HG03139 (cell line): ENCODE measurements around the gene ANGPTL2.
"Not testable (repeated sequence)": the region's sequence is repeated elsewhere in the genome, so short reads cannot be mapped to it uniquely, and the experiment has no call there.

Experiments
- ATAC-seq: cut with Tn5 transposase; IDR thresholded peaks from one replicate; pipeline ENCODE4 v1.9.1; 2021; ENCODE audit not compliant: unreplicated experiment

The ANGPTL2 gene

DNA sequence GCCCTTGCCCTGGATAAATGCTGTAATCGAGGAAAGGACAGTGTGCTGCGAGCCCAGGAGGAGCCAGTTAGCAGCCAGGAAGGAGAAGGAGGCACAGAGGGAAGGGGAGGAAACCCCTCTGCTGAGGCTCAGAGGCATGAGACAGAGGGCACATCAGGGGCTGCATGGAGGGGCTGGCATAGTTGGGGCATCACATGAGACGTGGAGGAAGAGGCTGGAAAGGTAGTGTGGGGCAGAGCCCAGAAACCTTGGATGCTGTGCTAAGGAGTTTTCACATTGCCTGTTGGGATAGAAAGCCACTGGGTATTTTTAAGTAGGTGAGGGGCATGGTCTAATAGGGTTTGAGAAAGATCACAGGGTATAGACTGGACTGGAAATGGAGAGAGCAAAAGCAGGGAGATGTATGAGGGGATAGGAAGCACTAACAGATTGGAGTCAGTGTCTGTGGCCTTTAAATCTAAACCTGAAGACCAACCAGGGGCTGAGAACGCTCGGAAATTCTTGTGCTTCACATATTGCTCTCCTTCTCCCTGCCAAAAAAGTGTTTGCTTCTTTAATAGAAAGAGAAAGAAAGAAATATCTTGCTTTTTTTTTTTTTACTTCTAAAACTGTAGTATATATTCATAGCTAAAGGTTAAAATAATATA lies 33.0 kb upstream of the ANGPTL2 start:
- no peak for ATAC-seq

DNA sequence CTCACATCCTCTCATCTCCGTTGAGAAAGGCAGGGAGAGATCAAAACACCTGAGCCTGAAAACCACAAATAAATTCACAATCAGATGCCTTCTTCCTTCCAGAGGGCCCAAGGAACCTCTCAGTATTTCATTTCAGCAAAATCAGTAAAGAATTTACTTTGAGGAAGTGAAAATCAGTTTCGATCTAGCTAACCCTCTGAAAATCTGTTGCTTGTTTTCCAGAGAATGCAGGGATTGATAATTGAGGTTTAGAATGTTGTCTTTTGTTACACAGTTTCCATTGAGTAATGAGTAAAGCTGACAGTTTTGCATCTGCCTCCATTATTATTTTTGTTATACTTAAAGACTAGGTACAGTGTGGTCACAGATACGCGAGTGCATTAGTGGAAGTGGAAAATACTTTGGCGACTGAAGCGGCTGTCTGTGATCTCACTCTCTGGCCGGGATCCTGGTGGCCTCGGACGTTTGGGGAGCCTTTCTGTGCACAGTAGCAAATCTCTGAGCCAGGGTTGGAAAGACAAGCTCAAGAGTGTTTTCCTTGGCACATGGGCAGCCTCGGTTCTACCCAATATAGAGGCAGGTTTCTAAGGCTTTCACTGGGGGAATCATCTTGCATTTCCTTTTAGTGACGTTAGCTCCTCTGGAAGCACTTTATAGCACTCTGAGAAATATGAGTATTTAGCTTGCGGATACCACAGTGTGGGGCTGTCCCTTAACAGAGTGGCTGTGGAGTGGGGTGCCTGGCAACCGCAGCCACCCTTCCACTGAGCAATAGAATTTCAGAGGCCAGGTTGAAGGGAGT lies 32.2 kb upstream of the ANGPTL2 start:
- peak; percentile 50 for ATAC-seq

DNA sequence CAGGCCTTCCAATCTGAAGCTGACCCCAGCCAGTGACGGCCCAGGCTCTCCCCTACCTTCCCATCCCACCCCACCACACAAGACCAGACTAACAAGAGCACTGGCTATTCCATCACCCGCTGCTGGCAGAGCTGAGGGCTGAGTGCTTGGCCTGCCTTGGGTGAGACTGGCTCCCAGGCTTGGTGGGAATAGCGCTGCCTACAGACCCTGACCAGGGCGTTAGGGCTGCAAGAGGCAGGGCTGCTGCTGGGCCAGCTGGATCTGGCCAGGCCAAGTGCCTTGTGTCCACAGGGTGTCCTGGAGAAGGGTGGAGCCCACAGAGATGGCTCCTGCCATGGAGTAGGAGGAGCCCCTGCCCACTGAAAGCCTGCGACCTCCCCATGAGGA lies 31.6 kb upstream of the ANGPTL2 start:
- ATAC-seq = peak; percentile 10

DNA sequence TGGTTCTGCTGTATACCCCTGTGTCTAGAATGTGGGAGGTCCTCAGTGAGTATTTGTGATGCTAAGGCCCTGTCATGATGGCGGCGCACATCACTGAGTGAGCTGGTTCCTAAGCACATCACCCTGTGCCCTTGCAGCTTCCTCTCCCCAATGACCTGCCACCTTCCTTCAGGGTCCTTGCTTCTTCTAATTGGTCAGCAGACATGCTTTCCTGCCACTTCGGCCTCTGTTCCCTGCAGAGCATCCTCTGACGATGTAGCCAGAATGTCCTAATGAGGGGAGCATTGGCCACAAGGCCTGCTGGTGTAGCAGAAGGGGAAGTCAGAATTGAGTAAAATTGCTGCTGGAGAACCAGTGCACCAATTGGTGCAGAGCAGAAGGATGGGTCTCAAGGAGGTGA lies 31.1 kb upstream of the ANGPTL2 start:
- no peak for ATAC-seq

DNA sequence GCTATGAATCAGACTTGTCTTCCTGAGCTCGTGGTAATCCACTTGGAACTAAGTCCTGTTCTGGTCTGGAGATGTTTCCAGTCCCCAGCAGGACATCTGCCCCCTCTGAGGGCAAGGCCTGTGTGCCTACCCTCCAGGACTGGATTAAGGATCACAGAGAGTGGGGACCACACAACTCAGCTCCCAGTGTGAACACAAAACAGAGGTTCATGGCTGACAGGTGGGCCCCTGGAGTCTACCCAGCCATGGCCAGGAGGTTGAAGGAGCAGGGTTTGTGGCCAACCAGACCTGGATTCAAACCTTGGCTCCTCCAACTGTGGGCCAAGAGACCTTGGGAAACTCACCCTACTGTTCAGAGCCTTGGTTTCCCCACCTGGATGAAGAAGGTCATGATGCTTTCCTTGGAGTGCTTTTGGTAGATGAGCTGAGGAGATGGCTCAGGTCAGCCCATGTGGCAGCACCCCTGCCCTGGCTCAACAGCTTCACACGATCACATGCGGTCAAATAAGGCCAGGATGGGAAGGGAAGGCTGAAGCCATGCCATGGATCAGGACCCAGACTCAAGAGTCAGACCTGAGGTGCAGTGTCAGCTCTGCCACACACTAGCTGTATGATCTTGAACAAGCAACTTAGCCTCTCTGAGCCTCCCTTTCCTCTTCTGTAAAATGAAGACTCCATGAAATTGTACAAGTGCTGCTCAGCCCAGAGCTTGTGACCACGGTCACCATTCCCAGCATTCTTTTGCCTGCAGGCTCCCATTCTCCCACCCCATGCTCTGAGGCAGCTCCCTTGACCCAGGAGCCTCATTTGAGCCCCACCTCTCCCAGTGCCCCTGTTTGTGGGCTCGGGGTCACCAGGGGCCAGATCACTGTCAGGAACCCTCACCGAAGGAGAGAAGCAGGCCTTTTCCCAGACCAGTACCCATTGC lies 27.3 kb upstream of the ANGPTL2 start:
- no peak for ATAC-seq

DNA sequence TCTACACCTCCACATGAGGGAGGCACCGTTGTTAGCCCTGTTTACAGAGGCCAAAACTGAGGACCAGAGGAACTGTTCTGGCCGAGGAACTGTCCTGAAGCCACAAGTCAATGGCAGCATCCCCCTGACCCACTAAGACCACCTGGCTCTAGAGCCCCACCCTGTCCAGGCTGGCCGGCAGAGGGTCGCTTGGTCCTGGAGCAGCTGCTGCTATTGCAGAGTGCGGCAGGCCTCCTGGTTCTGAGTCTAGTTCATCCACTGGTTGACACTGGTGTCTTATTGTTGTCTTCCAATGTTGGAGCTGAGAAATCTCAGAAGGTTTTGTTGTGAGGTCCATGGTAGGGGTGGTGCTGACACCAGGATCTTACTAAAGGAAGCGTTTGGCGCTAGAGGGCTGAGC lies 26.6 kb upstream of the ANGPTL2 start:
- ATAC-seq = no peak

DNA sequence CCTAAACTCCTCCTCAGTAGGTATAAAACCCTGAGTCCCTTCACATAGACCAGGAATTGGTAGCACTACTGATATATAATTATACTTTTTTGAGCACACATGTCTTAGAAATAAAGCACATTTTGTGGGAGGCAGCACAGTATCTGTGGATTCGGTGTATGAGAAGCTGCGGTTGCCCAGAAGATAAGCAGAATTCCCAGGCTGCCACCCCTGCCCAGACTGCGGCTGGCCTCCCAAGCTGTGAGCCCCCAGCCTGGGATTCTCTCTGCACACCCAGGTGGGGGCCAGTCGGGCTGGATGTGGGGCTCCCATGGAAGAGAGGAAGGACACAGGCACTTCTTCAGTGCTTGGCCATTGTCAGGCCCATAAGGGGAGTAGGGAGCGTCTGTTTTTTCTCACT lies 25.6 kb upstream of the ANGPTL2 start:
- no peak for ATAC-seq

DNA sequence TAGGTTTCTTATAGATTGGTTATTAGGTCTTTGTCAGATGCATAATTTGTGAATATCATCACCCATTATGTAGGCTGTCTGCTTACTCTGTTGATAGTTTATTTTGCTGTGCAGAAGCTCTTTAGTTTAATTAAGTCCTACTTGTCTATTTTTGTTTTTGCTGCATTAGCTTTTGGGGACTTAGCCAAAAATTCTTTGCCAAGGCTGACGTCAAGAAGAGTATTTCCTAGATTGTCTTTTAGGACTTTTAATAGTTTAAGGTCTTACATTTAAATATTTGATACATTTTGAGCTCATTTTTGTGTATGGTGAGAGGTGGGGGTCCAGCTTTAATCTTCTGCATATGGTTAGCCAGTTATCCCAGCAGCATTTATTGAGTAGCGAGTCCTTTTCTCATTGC lies 24.8 kb upstream of the ANGPTL2 start:
- no peak for ATAC-seq

DNA sequence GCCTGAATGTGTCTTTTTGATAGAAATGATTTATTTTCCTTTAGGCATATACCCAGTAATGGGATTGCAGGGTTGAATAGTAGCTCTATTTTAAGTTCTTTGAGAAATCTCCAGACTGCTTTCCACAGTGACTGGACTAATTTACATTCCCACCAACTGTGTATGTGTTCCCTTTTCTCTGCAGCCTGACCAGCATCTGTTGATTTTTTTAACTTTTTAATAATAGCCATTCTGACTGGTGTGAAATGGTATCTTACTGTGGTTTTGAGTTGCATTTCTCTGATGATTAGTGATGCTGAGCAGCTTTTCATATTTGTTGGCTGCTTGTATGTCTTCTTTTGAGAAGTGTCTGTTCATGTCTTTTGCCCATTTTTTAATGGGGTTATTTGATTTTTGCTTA lies 24.4 kb upstream of the ANGPTL2 start:
- not testable (repeated sequence) for ATAC-seq

DNA sequence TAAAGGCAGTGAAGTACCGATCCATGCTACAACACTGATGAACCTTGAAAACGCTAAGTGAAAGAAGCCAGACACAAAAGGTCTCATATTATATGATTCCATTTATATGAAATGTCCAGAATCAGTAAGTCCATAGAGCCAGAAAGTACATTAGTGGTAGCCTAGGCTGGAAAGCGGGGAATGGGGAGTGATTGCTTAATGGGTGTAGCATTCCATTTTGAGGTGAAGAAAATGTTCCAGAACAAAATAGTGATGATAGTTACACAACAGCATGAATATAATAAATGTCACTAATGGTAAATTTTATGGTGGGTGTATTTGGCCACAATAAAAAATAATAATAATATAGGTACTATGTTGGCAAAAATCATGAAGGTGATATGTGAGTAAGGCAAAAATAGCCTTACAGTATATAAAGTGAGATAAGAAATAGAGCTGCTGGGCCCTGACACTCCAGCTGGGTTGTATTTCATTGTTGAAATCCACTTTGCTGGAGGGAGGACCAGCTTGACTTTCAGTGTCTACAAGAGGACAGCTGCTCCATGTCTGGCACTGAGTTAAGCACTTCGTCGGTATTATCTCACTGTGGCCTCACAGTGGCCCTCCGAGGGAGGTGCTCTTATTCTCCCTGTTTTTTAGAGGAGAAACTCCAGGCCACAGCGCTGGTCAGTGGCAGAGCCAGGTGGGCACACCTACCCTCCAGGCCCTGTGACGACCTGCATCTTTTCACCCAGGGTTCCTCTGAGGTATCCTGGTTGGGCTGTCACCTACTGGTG lies 22.4 kb upstream of the ANGPTL2 start:
- ATAC-seq = no peak

DNA sequence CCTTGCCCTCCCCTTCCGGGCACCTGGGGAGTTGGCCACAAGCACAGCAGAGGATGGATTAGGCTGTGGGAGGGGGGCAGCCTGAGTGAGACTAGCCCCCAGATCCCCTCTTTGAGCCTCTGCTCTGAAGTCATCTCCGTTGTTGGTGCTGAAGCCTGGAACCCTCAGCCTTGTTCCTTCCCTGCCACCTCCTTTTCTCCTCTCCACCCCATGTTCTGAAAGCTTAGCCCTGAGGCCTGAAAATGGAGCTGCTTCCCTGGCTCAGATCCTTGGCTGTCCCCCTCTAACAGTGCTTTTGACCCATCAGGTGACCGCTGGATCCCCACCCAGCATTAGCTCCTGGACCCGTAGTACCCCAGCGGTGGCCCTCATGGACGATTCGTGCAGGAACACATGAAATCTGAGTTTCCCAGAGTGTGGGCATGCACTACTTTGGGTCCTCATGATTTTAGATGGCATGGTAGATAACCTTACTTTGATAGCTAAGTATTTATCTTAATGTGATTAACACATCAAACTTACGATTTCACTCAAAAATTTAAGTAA lies 21.6 kb upstream of the ANGPTL2 start:
- no peak for ATAC-seq

DNA sequence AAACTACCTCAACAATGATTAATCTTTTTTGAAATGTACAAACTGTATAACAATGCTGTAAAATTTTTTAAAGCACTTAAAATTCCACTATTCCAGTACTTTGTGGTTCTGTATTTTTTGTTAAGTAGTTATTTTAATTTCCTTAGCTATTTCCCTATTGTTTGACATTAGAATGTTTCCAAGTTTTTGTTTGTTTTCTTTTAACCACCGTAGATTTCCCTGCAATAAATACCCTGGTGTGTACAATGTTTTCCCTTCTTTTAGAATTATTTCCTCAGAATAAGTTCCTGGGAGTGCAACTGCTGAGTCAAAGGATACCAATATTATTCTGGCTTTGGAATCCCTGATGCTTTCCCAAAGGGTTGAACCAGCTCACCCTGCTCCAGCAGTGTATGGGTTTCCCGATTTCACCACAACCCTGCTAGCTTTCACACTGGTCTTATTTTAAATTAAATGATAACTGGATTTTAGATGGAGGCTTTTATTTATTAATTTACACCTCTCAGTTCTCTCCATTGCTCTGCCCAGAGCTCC lies 20.6 kb upstream of the ANGPTL2 start:
- ATAC-seq = no peak

DNA sequence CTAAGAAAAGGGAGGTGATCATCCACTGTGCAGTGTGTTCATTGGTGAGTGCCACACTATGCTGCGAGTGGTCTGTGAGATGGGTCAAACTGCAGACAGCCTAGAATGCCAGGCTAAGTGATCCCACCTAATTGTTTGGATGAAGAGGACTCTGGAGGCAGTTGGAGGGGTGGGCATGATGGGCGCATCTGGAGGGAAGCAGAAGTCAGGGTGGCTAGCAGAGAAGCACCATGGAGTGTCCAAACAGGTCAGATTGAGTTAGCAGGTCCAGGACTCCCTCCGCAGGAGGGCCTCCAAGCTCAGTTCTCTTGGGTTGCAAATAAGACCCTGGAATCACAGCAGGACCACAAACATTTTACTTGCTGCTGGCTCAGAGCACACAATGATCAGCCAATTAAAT lies 19.9 kb upstream of the ANGPTL2 start:
- no peak for ATAC-seq

DNA sequence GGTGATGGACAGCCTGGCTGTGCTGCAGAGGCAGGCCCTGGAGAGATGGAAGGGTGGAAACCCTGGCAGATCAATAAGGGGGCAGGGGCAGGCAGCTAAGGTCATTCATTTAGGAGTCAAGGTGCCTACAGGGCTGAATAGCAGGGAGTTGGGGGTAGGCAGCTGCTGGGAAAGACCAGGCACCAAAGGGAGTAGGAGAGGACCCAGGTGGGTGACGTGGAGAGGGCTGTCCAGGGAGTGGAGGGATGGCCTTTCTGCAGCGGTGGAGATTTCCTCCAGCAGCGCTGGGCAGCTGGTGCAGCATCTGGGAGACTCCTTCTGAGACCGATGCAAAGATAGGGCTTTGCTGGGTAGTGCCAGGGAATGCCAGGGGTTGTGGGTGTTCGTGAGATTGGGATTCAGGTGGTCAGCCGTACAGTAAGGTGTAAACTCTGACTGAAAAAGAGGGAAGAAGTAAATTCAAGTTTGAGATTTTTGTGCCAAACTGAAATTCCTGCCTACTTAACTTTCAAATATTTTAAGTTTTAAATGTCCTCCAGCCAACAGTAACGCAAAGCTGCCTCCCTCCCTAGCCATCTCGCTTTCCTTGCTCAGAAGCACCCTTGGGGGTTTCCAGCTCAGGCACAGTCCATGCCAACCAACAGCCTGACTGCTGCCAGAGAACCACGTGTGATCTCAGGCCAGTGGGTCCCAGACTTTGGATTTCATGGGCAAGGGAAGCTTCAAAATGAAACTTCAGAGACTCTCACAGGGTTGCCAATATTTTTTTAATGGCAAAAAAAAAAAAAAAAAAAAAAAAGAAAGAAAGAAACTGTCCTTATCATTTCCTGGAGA lies 18.6 kb upstream of the ANGPTL2 start:
- no peak for ATAC-seq

DNA sequence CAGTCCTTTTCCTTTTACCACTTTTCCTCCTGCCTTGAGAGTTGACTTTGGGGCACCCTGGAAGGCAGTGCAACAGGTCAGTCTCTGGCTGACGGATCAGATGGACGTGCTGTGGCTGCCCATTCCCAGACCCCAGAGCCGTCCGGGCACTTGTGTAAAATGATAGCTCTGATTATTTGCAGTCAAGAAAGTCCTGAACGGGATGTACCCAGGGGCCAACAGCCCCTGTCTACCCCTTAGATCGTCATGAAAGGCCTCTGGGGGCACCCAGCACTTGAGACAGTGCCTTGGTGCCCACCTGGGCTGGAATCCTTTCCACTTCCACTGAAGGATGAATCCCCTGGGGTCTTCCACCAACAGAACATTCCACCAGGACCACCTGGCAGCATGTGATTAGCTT lies 17.7 kb upstream of the ANGPTL2 start:
- no peak for ATAC-seq

DNA sequence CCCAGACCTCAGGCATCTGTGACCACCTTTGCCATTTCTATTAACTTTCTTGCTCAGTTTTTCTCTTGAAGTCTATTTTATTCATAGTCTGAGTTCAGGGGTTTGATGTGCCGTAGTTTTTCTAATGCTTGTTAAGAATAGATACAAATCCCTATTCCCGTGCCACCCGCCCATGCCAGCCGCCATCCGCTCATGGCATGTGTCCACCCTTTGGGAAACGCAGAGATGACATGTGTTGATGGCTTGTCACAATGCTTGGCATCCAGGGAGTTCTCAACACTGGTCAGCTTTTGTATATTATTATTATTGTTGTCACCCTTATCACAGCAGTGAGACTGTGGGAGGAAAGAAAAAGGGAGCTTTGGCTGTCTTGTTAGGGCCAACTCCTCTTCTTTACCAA lies 17.3 kb upstream of the ANGPTL2 start:
- ATAC-seq = no peak

DNA sequence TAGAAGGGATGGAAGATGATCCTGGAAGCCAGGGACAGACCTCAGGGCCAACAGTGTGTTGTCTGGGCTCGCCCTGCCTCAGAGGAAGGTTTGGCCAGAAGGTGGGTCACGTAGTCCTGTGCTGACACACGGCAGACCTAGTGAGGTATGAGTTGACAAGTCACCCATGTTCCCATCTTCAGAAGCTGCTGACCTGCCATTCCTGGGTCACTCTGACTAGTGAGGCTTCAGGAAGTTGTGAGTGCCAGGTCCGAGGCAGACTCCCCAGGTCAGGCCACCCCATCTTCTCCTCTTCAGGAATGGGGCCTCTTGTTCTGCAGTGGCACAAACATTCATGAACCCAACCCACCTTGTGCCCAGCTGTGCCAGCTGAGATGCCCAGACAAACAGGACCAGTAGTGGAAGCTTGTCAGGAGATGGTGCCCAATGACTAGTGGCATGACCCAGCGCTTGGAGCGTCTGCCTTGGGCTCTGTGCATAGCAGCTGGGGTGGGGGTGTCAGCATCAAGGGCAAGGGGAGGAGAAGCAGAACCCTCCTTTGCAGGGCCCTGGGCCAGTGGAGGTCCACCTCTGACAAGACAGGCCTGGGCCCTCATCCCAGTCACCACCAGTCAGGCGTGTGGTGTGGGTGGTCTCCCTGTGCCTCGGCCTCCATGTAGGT lies 16.8 kb upstream of the ANGPTL2 start:
- ATAC-seq = no peak

DNA sequence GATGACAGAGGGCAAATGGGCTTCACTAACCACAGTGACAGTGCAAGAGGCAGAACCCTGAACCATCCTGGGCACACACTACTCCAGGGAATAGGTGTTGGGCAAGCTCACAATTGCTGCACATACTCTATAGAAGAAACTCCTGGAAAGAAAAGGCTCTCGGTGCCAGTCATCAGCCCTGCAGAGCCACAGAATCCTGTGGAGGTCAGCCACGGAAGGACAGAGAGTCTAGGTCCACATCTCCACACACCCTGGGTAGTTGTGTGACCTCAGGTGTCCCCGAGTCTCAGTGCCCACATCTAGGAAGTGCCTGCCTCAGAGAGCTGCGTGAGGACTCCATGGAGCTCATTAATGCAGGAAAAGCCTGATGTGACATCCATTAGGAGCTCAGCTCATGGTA lies 16.0 kb upstream of the ANGPTL2 start:
- ATAC-seq = no peak
